Sigmoid colon (tissue), 7 donors: ENCODE measurements around the gene ATP13A2. TPM values are rescaled to one million over a fixed set of nuclear protein-coding genes. Genes with fewer than 3 reads are reported as not detected.

Experiments used
- DNase-seq: peaks from one replicate; pipeline ENCODE4 v3.0.0-alpha.2; 2019
- H3K27ac ChIP-seq, 4 donors: fragments of 200-600 bp; sonication (generic); one replicate each; pipeline ENCODE4 v1.5.1; 2016 to 2019; ENCODE audit warnings: mild to moderate bottlenecking in 1 of 4
- H3K27me3 ChIP-seq, 3 donors: fragments of 200-600 bp; sonication (generic); one replicate each; pipeline ENCODE4 v1.5.1; 2019; ENCODE audit warnings: mild to moderate bottlenecking in 1 of 3
- H3K36me3 ChIP-seq, 4 donors: fragments of 200-600 bp; sonication (generic); one replicate each; pipeline ENCODE4 v1.5.1; 2016 to 2019
- H3K4me1 ChIP-seq, 4 donors: fragments of 200-600 bp; sonication (generic); one replicate each; pipeline ENCODE4 v1.5.1; 2017 to 2019
- H3K4me3 ChIP-seq, 4 donors: fragments of 200-600 bp; sonication (generic); one replicate each; pipeline ENCODE4 v1.5.1; 2017 to 2019; ENCODE audit warnings: mild to moderate bottlenecking in 2 of 4, moderate library complexity in 1 of 4
- H3K9me3 ChIP-seq, 4 donors: fragments of 200-600 bp in 3 of 4; sonication (generic) in 3 of 4; one replicate each; pipeline versions ENCODE4 v1.5.1 to v1.6.1; 2013 to 2019
- EP300 ChIP-seq, 4 donors: sonication (generic); formaldehyde crosslinking; IDR thresholded peaks; one replicate each; pipeline ENCODE4 v1.6.1; 2017; ENCODE audit warnings: antibody characterized with exemption in 4 of 4
- POLR2A ChIP-seq, 2 donors: fragments of 450-650 bp; IDR thresholded peaks; one replicate each; pipeline ENCODE4 v1.6.1; 2016; ENCODE audit warnings: antibody characterized with exemption in 2 of 2, mild to moderate bottlenecking in 2 of 2, moderate library complexity in 2 of 2
- POLR2AphosphoS5 ChIP-seq, 4 donors: sonication (generic); formaldehyde crosslinking; IDR thresholded peaks; one replicate each; pipeline ENCODE4 v1.6.1; 2017; ENCODE audit warnings: antibody characterized with exemption in 4 of 4
- WGBS, 2 donors: extraction: QIAGEN DNeasy Blood & Tissue Kit; methylation state at CpG; one replicate each; pipeline ENCODE4 v1.1.7; 2013; 5-methylcytosine and 5-hydroxymethylcytosine counted together
- intact Hi-C: fragments of 100-400 bp; cut with DNase I; formaldehyde crosslinking; loops from one replicate; pipeline ENCODE4 v1.15.1; 2023
- polyA plus RNA-seq, 3 donors: library from polyadenylated mRNA; stranded (reverse); fragments of 200-250 nt; gene quantifications; one replicate each; pipeline ENCODE4 v1.2.3, GENCODE V29; 2013
- total RNA-seq, 4 donors: library from RNA; depleted of rRNA; stranded (reverse); fragments of >200 nt; gene quantifications; one replicate each; pipeline ENCODE4 v1.1.0, GENCODE V29; 2016
- TF ChIP-seq, protein P1 (sequence below), 4 experiments: fragments of 450-650 bp in 3 of 4; fragments of 200-600 bp in 1 of 4; IDR thresholded peaks; one replicate each; pipeline ENCODE4 v1.5.1; 2016 to 2019; ENCODE audit warnings: antibody characterized with exemption in 4 of 4, mild to moderate bottlenecking in 3 of 4, moderate library complexity in 2 of 4
- donor health status: healthy with polysubstance abuse.
- donor health status: Bipolar disorder and iron deficiency.
- donor health status: healthy.

ATP13A2 gene
- total and polyA plus RNA-seq, 7 donors = 6.6 to 47.2 (median 15.6) TPM

DNA sequence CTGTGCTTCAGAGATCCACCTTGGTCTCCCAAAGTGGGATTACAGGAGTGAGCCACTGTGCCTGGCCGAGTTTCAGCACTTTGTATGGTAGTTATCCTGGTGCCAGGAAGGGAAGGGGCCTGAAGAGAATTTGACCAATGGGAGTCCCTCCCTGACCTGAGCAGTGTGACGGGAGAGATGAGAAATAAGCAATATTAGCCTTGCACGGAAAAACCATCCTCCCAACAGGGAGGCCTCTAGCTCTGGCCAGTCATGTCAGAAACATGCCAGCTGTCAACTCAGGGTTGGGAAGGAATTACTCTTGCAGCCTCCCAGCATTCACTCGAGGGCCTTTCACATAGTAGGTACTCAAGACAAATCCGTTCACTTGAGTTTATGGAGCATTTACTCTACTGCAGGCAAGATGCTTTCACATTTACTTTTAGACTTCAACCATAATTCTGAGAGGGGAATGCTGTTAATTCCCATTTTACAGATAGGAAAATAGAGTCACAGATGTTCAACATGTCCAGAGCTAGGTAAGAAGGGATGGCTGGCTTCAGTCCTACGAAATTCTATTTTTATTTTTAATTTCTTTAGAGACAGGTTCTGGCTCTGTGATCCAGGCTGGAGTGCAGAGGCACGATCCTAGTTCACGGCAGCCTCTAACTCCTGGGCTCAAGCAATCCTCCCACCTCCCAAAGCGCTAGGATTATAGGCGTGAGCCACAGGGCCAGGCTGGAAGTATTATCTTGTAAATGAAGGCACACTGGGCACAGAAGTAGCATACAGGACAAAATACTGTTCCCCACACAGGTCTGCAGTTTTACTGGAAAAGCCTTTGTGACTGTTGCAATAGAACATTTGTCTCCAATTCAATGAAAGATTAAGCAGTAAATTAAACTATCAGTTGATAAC lies 3.2 kb upstream of the ATP13A2 start:
- WGBS, 2 donors = 79 to 81% methylated on average over 10 of the region's 10 CpGs
- H3K27me3 ChIP-seq = no peaks in the 10 kb centered on the region
- H3K27ac ChIP-seq = no peak overlapping the region
- H3K4me3 ChIP-seq = no peak overlapping the region
- no peaks in the 10 kb centered on the region for H3K9me3 ChIP-seq
- TF ChIP-seq POLR2A (IDR thresholded peaks at IDR 0.05) (no peak), POLR2AphosphoS5 (IDR thresholded peaks at IDR 0.05) (no peak), EP300 (IDR thresholded peaks at IDR 0.05) (no peak)
- TF ChIP-seq, protein P1, sequence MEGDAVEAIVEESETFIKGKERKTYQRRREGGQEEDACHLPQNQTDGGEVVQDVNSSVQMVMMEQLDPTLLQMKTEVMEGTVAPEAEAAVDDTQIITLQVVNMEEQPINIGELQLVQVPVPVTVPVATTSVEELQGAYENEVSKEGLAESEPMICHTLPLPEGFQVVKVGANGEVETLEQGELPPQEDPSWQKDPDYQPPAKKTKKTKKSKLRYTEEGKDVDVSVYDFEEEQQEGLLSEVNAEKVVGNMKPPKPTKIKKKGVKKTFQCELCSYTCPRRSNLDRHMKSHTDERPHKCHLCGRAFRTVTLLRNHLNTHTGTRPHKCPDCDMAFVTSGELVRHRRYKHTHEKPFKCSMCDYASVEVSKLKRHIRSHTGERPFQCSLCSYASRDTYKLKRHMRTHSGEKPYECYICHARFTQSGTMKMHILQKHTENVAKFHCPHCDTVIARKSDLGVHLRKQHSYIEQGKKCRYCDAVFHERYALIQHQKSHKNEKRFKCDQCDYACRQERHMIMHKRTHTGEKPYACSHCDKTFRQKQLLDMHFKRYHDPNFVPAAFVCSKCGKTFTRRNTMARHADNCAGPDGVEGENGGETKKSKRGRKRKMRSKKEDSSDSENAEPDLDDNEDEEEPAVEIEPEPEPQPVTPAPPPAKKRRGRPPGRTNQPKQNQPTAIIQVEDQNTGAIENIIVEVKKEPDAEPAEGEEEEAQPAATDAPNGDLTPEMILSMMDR (IDR thresholded peaks at IDR 0.05) = no peak
- peaks cover 0 to 21% (median 20%) of the 10 kb centered on the region in 4 donors for H3K4me1 ChIP-seq
- intact Hi-C loops = loop anchor here (5.0 kb wide), 2 partner anchors 32 to 53 kb away; no protein-coding TSS in a partner anchor
- DNase-seq = no peak
- H3K36me3 ChIP-seq = peaks cover 11 to 25% (median 18%) of the 10 kb centered on the region in 4 donors

DNA sequence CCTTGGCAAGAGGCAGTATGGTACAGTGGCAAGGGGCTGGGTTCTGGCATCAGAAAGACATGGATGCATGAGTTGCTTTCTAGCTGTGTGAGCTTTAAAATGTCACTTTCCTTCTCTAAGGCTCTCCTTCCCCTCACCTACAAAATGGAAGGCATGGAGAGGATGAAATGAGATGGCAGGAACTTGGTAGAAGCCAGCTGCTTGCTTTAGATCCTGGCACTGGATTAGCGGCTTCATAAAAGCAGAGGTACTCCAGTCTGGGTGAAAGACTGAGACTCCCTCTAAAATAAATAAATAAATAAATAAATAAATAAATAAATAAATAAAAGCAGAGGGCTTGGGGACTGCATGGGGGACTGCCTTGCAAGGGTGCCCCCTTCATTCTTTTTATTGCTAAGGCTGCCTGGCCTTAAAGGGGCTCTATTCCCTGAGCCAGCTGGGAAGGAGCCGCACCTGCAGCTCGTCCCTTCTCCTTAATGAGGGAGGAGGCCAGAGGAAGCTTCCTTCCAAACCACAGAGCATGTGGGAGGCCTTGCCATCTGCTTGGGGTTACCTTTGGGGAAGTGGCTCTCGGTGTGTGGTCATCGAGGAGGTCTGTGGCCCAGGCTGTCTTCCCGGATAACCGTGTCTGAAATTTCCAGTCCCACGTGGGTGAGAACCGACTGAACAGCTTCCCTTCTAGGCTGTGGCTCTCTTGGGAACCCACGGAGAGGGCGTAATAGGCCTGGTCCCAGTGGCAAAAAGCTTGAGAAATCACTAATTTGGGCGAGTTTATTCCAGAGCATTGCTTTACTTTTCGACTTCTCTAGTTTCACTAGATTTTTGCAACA lies 2.0 kb upstream of the ATP13A2 start:
- Histone ChIP-seq H3K36me3 (peaks cover 9 to 13% (median 9%) of the 10 kb centered on the region in 4 donors), H3K4me1 (peaks cover 0 to 25% (median 21%) of the 10 kb centered on the region in 4 donors), H3K4me3 (no peak overlapping the region), H3K27me3 (no peaks in the 10 kb centered on the region), H3K27ac (no peak overlapping the region), H3K9me3 (no peaks in the 10 kb centered on the region)
- peak; percentile 60 for DNase-seq
- intact Hi-C loops = loop anchor here (5.0 kb wide), 2 partner anchors 34 to 51 kb away; no protein-coding TSS in a partner anchor
- TF ChIP-seq EP300 (IDR thresholded peaks at IDR 0.05) (no peak), POLR2A (IDR thresholded peaks at IDR 0.05) (no peak), POLR2AphosphoS5 (IDR thresholded peaks at IDR 0.05) (no peak)
- TF ChIP-seq, protein P1 (IDR thresholded peaks at IDR 0.05) = no peak
- WGBS, 2 donors = 55 to 80% methylated on average over 13 of the region's 13 CpGs

DNA sequence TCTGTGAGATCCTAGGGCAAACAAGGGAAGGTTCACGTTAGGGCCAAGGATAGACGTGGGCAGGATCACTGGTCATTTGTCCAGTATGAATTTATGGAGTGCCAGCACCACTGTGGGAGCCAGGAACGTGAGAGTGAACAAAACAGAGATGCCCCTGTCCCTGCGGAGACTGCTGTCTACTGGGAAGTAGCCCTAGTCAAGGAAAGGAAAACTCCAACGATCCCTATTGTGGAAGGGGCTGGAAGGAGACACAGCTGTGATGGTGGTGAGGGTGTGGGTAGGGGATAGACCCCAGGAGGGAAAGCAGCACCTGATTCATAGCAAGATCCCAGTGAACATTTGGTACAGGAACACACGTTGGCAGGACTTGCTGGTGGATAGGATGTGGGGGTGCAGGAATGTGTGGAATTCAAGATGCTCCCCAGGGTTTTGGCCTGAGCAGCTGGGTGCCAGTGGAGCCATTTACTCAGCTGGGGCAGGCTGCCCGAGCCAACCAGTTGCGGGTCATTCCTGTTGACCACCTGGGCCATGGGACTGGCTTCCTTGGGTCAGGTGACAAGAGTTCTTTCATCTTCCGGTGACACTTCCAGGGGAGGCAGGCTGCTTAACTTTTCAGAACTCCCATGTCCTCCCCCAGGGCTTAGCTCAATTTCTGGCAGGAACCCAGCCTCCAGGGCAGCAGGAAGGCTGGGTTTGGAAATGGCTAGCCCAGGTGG lies 1.2 kb upstream of the ATP13A2 start:
- WGBS, 2 donors = 74 to 86% methylated on average over 9 of the region's 9 CpGs
- Histone ChIP-seq H3K4me1 (peaks cover 0 to 25% (median 21%) of the 10 kb centered on the region in 4 donors), H3K36me3 (peaks cover 1 to 6% (median 1%) of the 10 kb centered on the region in 4 donors), H3K27ac (no peak overlapping the region), H3K27me3 (no peaks in the 10 kb centered on the region), H3K9me3 (no peaks in the 10 kb centered on the region), H3K4me3 (no peak overlapping the region)
- peak; percentile 47 for DNase-seq
- intact Hi-C loops = loop anchor here (5.0 kb wide), 2 partner anchors 34 to 51 kb away; no protein-coding TSS in a partner anchor
- TF ChIP-seq POLR2AphosphoS5 (IDR thresholded peaks at IDR 0.05) = no peak
- TF ChIP-seq, protein P1 (IDR thresholded peaks at IDR 0.05) = no peak
- no peak for TF ChIP-seq EP300 (IDR thresholded peaks at IDR 0.05)
- no peak for TF ChIP-seq POLR2A (IDR thresholded peaks at IDR 0.05)

DNA sequence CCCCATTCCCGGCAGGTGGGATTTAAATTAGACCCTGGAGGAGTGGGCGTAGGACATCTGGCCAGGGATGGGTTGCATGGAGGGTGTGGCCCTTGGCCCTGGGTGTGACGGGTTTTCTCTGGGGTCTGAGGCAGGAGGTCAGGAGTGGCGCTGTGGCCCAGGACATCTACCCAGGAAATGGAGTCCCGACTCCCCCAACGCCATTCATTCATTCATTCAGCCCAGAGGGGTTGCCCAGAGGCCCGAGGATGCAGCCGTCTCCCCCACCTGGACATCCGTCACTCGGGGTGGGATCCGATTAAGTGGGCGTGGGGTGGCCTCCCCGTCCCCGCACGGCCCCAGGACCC lies 663 bp downstream of the ATP13A2 start:
- WGBS, 2 donors = 0 to 1% methylated on average over 15 of the region's 15 CpGs
- intact Hi-C loops = loop anchor here (5.0 kb wide), 2 partner anchors 36 to 49 kb away; no protein-coding TSS in a partner anchor
- H3K4me3 ChIP-seq = peak overlapping the region; percentile 49 to 95 (median 82)
- no peaks in the 10 kb centered on the region for H3K9me3 ChIP-seq
- H3K27ac ChIP-seq = peak overlapping the region in 3 of 4 donors; percentile 42 to 65 (median 46)
- peaks cover 0 to 25% (median 21%) of the 10 kb centered on the region in 4 donors for H3K4me1 ChIP-seq
- TF ChIP-seq EP300 (IDR thresholded peaks at IDR 0.05) (no peak), POLR2AphosphoS5 (IDR thresholded peaks at IDR 0.05) (no peak), POLR2A (IDR thresholded peaks at IDR 0.05) (no peak)
- TF ChIP-seq, protein P1 (IDR thresholded peaks at IDR 0.05) = no peak
- H3K36me3 ChIP-seq = no peaks in the 10 kb centered on the region
- H3K27me3 ChIP-seq = no peaks in the 10 kb centered on the region
- no peak for DNase-seq
